OCI-LY1 (cell line): ENCODE results near the gene LEFTY1.
"Not testable (repeated sequence)": the region's sequence is repeated elsewhere in the genome, so short reads cannot be mapped to it uniquely, and the experiment has no call there.

Experiments
- H2AFZ ChIP-seq: fragments of 200-600 bp; sonication (generic), shearing (Covaris generic); 2 replicates; pipeline ENCODE4 v1.6.0; 2014; ENCODE audit warnings: antibody characterized with exemption, mild to moderate bottlenecking, low read length
- H3F3A ChIP-seq: fragments of 200-600 bp; sonication (generic), shearing (Covaris generic); 2 replicates; pipeline ENCODE4 v1.6.0; 2014; ENCODE audit warnings: mild to moderate bottlenecking, antibody characterized with exemption, low read length, moderate library complexity; ENCODE audit not compliant: insufficient read depth
- H3K27ac ChIP-seq: fragments of 200-600 bp; sonication (generic); 2 replicates; pipeline ENCODE4 v1.5.1; 2014; ENCODE audit warnings: low read length, mixed run types, mild to moderate bottlenecking, low read depth; ENCODE audit not compliant: poor library complexity, severe bottlenecking
- H3K27me3 ChIP-seq: fragments of 200-600 bp; sonication (generic); 2 replicates; pipeline ENCODE4 v1.6.0; 2014; ENCODE audit warnings: antibody characterized with exemption, mild to moderate bottlenecking, low read length, moderate library complexity; ENCODE audit not compliant: insufficient read depth
- H3K36me3 ChIP-seq: fragments of 200-600 bp; sonication (generic); 2 replicates; pipeline ENCODE4 v1.6.1; 2014; ENCODE audit warnings: mild to moderate bottlenecking, antibody characterized with exemption, low read length, moderate library complexity, mixed read lengths; ENCODE audit not compliant: insufficient read depth
- H3K4me1 ChIP-seq: fragments of 200-600 bp; sonication (generic); 2 replicates; pipeline ENCODE4 v1.5.1; 2014; ENCODE audit warnings: mild to moderate bottlenecking, low read length, moderate library complexity; ENCODE audit not compliant: insufficient read depth, severe bottlenecking
- H3K4me2 ChIP-seq: fragments of 200-600 bp; sonication (generic), shearing (Covaris generic); 2 replicates; pipeline ENCODE4 v1.6.1; 2014; ENCODE audit warnings: low read length
- H3K4me3 ChIP-seq: fragments of 200-600 bp; sonication (generic); 2 replicates; pipeline ENCODE4 v1.5.1; 2014; ENCODE audit warnings: low read length, low read depth, mild to moderate bottlenecking, mixed read lengths; ENCODE audit not compliant: poor library complexity, severe bottlenecking
- H3K79me2 ChIP-seq: fragments of 200-600 bp; shearing (Covaris generic); 2 replicates; pipeline ENCODE4 v1.6.1; 2016; ENCODE audit warnings: mixed run types, low read length, mixed read lengths; ENCODE audit not compliant: insufficient read depth
- H3K9ac ChIP-seq: fragments of 200-600 bp; sonication (generic), shearing (Covaris generic); 2 replicates; pipeline ENCODE4 v1.6.1; 2014; ENCODE audit warnings: mild to moderate bottlenecking, low read length, mixed read lengths
- H3K9me2 ChIP-seq: fragments of 200-600 bp; sonication (generic), shearing (Covaris generic); 2 replicates; pipeline ENCODE4 v1.6.1; 2014; ENCODE audit warnings: low read depth, mild to moderate bottlenecking, low read length, mixed read lengths
- H3K9me3 ChIP-seq: fragments of 200-600 bp; shearing (Covaris generic); 2 replicates; pipeline ENCODE4 v1.6.1; 2014; ENCODE audit warnings: low read length, mixed read lengths
- H4K20me1 ChIP-seq: fragments of 200-600 bp; sonication (generic), shearing (Covaris generic); 2 replicates; pipeline ENCODE4 v1.6.0; 2016; ENCODE audit warnings: mild to moderate bottlenecking, low read length; ENCODE audit not compliant: insufficient read depth
- EZH2 ChIP-seq: fragments of 200-600 bp; sonication (generic), shearing (Covaris generic); IDR thresholded peaks from 2 replicates; pipeline ENCODE4 v1.8.0; 2017; ENCODE audit warnings: borderline replicate concordance, mixed run types, mild to moderate bottlenecking, antibody characterized with exemption, low read length, moderate library complexity, mixed read lengths
- TF ChIP-seq, protein P1 (sequence below): fragments of 200-600 bp; sonication (generic), shearing (Covaris generic); IDR thresholded peaks from 2 replicates; pipeline ENCODE4 v1.5.1; 2017; ENCODE audit warnings: mild to moderate bottlenecking, antibody characterized with exemption, low read length, moderate library complexity, mixed read lengths

LEFTY1 gene

GRCh38 chr1:225930566-225930965, 41.6 kb upstream of the LEFTY1 start:
- Histone ChIP-seq H3K4me3 (no peak overlapping the region), H3K4me1 (peaks cover 18% of the 10 kb centered on the region), H3K4me2 (no peak overlapping the region), H4K20me1 (no peaks in the 10 kb centered on the region), H3K27me3 (no peaks in the 10 kb centered on the region), H3K27ac (no peak overlapping the region), H3K79me2 (no peaks in the 10 kb centered on the region), H3K36me3 (no peaks in the 10 kb centered on the region), H3K9ac (no peak overlapping the region), H2AFZ (no peak overlapping the region), H3K9me2 (no peaks in the 10 kb centered on the region), H3F3A (no peaks in the 10 kb centered on the region), H3K9me3 (no peaks in the 10 kb centered on the region)
- no peak for TF ChIP-seq EZH2

GRCh38 chr1:225929462-225929861, 40.5 kb upstream of the LEFTY1 start:
- H3K9me3 ChIP-seq, H3K4me3 ChIP-seq, H3K36me3 ChIP-seq, H3F3A ChIP-seq, H3K27ac ChIP-seq, H3K9ac ChIP-seq, H3K27me3 ChIP-seq, H3K79me2 ChIP-seq, H3K9me2 ChIP-seq, H4K20me1 ChIP-seq, H3K4me2 ChIP-seq, H2AFZ ChIP-seq: not testable (repeated sequence)
- H3K4me1 ChIP-seq = peaks cover 26% of the 10 kb centered on the region

- H3K27ac ChIP-seq = peak overlapping the region; percentile 54
- H2AFZ ChIP-seq = peak overlapping the region; percentile 96
- H3K9ac ChIP-seq = no peak overlapping the region
- H3K27me3 ChIP-seq = no peaks in the 10 kb centered on the region
- H4K20me1 ChIP-seq = no peaks in the 10 kb centered on the region
- no peak overlapping the region for H3K4me2 ChIP-seq
- no peaks in the 10 kb centered on the region for H3F3A ChIP-seq
- H3K36me3 ChIP-seq = no peaks in the 10 kb centered on the region
- peaks cover 27% of the 10 kb centered on the region for H3K4me1 ChIP-seq
- no peaks in the 10 kb centered on the region for H3K9me3 ChIP-seq
- H3K79me2 ChIP-seq = peaks cover 4% of the 10 kb centered on the region; the same call in 1 of the 2 replicates
- H3K9me2 ChIP-seq = no peaks in the 10 kb centered on the region
- no peak overlapping the region for H3K4me3 ChIP-seq
- TF ChIP-seq, protein P1, sequence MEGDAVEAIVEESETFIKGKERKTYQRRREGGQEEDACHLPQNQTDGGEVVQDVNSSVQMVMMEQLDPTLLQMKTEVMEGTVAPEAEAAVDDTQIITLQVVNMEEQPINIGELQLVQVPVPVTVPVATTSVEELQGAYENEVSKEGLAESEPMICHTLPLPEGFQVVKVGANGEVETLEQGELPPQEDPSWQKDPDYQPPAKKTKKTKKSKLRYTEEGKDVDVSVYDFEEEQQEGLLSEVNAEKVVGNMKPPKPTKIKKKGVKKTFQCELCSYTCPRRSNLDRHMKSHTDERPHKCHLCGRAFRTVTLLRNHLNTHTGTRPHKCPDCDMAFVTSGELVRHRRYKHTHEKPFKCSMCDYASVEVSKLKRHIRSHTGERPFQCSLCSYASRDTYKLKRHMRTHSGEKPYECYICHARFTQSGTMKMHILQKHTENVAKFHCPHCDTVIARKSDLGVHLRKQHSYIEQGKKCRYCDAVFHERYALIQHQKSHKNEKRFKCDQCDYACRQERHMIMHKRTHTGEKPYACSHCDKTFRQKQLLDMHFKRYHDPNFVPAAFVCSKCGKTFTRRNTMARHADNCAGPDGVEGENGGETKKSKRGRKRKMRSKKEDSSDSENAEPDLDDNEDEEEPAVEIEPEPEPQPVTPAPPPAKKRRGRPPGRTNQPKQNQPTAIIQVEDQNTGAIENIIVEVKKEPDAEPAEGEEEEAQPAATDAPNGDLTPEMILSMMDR = no peak
- no peak for TF ChIP-seq EZH2
These were observed 39.5 kb upstream of the LEFTY1 start for GRCh38 chr1:225928186-225929175.

GRCh38 chr1:225926551-225927113, 37.7 kb upstream of the LEFTY1 start:
- H3K4me3 ChIP-seq = no peak overlapping the region
- peaks cover 7% of the 10 kb centered on the region; the same call in 1 of the 2 replicates for H3K36me3 ChIP-seq
- H4K20me1 ChIP-seq = no peaks in the 10 kb centered on the region
- H3K9me3 ChIP-seq = no peaks in the 10 kb centered on the region
- peaks cover 37% of the 10 kb centered on the region for H3K4me1 ChIP-seq
- TF ChIP-seq EZH2 = no peak
- TF ChIP-seq, protein P1 = no peak
- H3F3A ChIP-seq = no peaks in the 10 kb centered on the region
- no peaks in the 10 kb centered on the region for H3K9me2 ChIP-seq
- no peaks in the 10 kb centered on the region for H3K27me3 ChIP-seq
- peaks cover 7% of the 10 kb centered on the region; the same call in 1 of the 2 replicates for H3K79me2 ChIP-seq
- no peak overlapping the region for H3K4me2 ChIP-seq
- peak overlapping the region; percentile 32 for H3K27ac ChIP-seq
- peak overlapping the region; percentile 25; the same call in 1 of the 2 replicates for H2AFZ ChIP-seq
- no peak overlapping the region for H3K9ac ChIP-seq
